ENCODE measurements around the gene CCDC54. TPM values are rescaled to one million over a fixed set of nuclear protein-coding genes. Genes with fewer than 3 reads are reported as not detected.

Gene CCDC54
- total and polyA plus RNA-seq, 2 experiments from 2014 or later, result 0.89 TPM; not detected in 1

DNA sequence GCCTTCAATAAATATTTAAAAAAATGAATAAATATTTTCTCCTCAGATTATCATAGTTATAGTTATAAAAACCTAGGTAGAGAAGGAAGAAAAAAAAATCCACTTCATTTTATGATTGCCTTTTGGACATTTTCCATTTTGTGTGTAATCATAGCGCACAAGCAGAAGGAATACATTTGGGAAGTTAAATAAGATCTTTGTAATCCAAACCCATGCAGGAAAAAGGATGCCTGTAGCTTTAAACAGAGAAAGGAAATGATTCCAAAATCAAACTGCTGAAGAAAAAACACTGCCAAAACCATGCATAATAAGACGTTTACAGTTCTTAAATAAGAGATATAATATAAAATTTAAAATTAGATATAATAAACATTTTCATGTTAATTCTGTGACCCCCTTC, 7.4 kb upstream of the CCDC54 start:
- no peak overlapping the region for H3K4me2 ChIP-seq
- H3K4me3 ChIP-seq, result no peak overlapping the region
- H4K20me1 ChIP-seq (ENCODE audit: insufficient read depth, poor library complexity, severe bottlenecking), result no peaks in the 10 kb centered on the region
- TF ChIP-seq EZH2 (IDR thresholded peaks at IDR 0.05; ENCODE audit: borderline replicate concordance) (no peak), EZH2phosphoT487 (IDR thresholded peaks at IDR 0.05; ENCODE audit: low read depth, severe bottlenecking, unreplicated experiment) (no peak)
- TF ChIP-seq, protein P1, sequence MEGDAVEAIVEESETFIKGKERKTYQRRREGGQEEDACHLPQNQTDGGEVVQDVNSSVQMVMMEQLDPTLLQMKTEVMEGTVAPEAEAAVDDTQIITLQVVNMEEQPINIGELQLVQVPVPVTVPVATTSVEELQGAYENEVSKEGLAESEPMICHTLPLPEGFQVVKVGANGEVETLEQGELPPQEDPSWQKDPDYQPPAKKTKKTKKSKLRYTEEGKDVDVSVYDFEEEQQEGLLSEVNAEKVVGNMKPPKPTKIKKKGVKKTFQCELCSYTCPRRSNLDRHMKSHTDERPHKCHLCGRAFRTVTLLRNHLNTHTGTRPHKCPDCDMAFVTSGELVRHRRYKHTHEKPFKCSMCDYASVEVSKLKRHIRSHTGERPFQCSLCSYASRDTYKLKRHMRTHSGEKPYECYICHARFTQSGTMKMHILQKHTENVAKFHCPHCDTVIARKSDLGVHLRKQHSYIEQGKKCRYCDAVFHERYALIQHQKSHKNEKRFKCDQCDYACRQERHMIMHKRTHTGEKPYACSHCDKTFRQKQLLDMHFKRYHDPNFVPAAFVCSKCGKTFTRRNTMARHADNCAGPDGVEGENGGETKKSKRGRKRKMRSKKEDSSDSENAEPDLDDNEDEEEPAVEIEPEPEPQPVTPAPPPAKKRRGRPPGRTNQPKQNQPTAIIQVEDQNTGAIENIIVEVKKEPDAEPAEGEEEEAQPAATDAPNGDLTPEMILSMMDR (IDR thresholded peaks at IDR 0.05; ENCODE audit: poor library complexity), result no peak
- no peaks in the 10 kb centered on the region for H3K9me3 ChIP-seq (ENCODE audit: low read depth)
- no peaks in the 10 kb centered on the region for H3K9me2 ChIP-seq (replicated peaks; ENCODE audit: insufficient read depth)
- H3K79me2 ChIP-seq, result no peaks in the 10 kb centered on the region
- H2AFZ ChIP-seq, result no peak overlapping the region
- H3K4me1 ChIP-seq (ENCODE audit: insufficient read depth), result no peaks in the 10 kb centered on the region
- no peak overlapping the region for H3K27ac ChIP-seq
- DNase-seq (ENCODE audit: low spot score), result no peak
- H3K27me3 ChIP-seq, result no peaks in the 10 kb centered on the region
- 70% methylated on average over 2 of the region's 2 CpGs for WGBS (ENCODE audit: low lambda C conversion rate, missing lambda C conversion rate)
- H3K36me3 ChIP-seq (replicated peaks; ENCODE audit: insufficient read depth, low read depth), result no peaks in the 10 kb centered on the region

DNA sequence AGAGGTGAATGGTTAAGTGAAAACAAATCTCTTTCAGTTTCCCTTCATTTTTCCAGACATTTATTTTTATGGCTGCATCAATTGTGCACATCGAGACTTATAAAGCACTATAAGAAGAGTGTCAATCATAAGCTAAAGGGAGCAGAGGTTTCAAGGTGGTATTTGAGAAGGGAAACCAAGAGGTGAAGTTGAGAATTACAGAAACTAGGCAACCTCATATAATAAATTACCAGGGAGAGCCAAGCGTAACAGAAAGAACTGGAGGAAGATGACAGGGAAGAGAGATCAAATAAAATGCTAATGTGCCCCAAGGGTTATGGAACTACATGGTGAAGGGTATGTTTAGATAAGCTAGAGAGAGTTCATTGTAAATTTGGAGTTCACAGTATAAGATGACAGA, 6.3 kb upstream of the CCDC54 start:
- Histone ChIP-seq H3K27me3 (no peaks in the 10 kb centered on the region), H3K27ac (no peak overlapping the region), H3K9me3 (ENCODE audit: low read depth) (no peaks in the 10 kb centered on the region), H3K4me1 (ENCODE audit: insufficient read depth) (no peaks in the 10 kb centered on the region), H3K36me3 (replicated peaks; ENCODE audit: insufficient read depth, low read depth) (no peaks in the 10 kb centered on the region), H2AFZ (no peak overlapping the region), H3K9me2 (replicated peaks; ENCODE audit: insufficient read depth) (no peaks in the 10 kb centered on the region), H3K79me2 (no peaks in the 10 kb centered on the region), H3K4me2 (no peak overlapping the region), H3K4me3 (no peak overlapping the region), H4K20me1 (ENCODE audit: insufficient read depth, poor library complexity, severe bottlenecking) (no peaks in the 10 kb centered on the region)
- no peak for TF ChIP-seq EZH2phosphoT487 (IDR thresholded peaks at IDR 0.05; ENCODE audit: low read depth, severe bottlenecking, unreplicated experiment)
- TF ChIP-seq, protein P1 (IDR thresholded peaks at IDR 0.05; ENCODE audit: poor library complexity), result no peak
- TF ChIP-seq EZH2 (IDR thresholded peaks at IDR 0.05; ENCODE audit: borderline replicate concordance), result no peak
- DNase-seq (ENCODE audit: low spot score), result no peak
- 80% methylated on average over 2 of the region's 2 CpGs for WGBS (ENCODE audit: low lambda C conversion rate, missing lambda C conversion rate)

DNA sequence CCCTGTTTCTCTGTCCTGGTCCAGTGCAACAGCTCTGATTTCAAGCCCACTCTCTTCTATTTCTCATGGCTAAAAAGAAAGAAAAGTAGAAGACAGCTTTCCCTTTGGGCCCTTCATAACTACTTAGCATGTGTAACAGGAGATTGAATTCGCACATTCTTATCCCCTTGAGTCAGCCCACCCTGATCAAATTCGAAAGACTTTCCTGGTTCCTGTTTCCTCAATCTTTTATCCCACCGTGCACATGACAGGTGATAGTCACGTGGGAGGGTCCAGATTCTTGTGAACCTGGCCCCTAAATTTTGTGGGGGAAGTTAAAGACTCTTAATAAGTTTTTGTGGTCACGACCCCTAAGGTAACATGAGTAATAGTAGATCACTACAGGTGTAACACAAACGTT, 4.7 kb upstream of the CCDC54 start:
- Histone ChIP-seq H4K20me1 (ENCODE audit: insufficient read depth, poor library complexity, severe bottlenecking) (no peaks in the 10 kb centered on the region), H2AFZ (no peak overlapping the region), H3K4me1 (ENCODE audit: insufficient read depth) (no peaks in the 10 kb centered on the region), H3K9me2 (replicated peaks; ENCODE audit: insufficient read depth) (no peaks in the 10 kb centered on the region), H3K27ac (no peak overlapping the region), H3K27me3 (no peaks in the 10 kb centered on the region), H3K79me2 (no peaks in the 10 kb centered on the region), H3K9me3 (ENCODE audit: low read depth) (no peaks in the 10 kb centered on the region), H3K4me3 (no peak overlapping the region), H3K4me2 (no peak overlapping the region), H3K36me3 (replicated peaks; ENCODE audit: insufficient read depth, low read depth) (no peaks in the 10 kb centered on the region)
- DNase-seq (ENCODE audit: low spot score), result no peak
- 81% methylated on average over 6 of the region's 6 CpGs for WGBS (ENCODE audit: low lambda C conversion rate, missing lambda C conversion rate)
- TF ChIP-seq, protein P1 (IDR thresholded peaks at IDR 0.05; ENCODE audit: poor library complexity), result no peak
- TF ChIP-seq EZH2 (IDR thresholded peaks at IDR 0.05; ENCODE audit: borderline replicate concordance), result no peak
- no peak for TF ChIP-seq EZH2phosphoT487 (IDR thresholded peaks at IDR 0.05; ENCODE audit: low read depth, severe bottlenecking, unreplicated experiment)

DNA sequence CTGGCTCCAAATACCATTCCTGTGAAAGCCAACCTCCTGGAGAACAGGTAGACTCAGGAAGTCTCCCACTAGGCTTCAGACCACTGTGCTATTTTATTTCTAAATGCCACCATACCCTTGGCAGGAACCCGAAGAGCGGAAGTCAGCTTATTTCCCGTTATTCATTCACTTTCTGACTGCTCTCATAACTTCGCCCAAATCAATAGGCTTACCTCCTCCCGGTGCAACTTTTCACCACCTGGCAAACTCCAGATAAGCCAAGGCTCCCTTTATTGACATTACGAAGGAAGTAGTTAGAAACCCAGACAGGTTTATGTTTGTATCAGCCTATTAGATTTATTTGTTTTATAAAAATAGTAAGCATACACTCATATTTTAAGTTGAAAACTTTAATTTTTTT, 3.3 kb upstream of the CCDC54 start:
- no peaks in the 10 kb centered on the region for H3K4me1 ChIP-seq (ENCODE audit: insufficient read depth)
- H4K20me1 ChIP-seq (ENCODE audit: insufficient read depth, poor library complexity, severe bottlenecking), result no peaks in the 10 kb centered on the region
- no peaks in the 10 kb centered on the region for H3K27me3 ChIP-seq
- H3K36me3 ChIP-seq (replicated peaks; ENCODE audit: insufficient read depth, low read depth), result no peaks in the 10 kb centered on the region
- no peaks in the 10 kb centered on the region for H3K79me2 ChIP-seq
- no peaks in the 10 kb centered on the region for H3K9me3 ChIP-seq (ENCODE audit: low read depth)
- H3K9me2 ChIP-seq (replicated peaks; ENCODE audit: insufficient read depth), result no peaks in the 10 kb centered on the region
- no peak overlapping the region for H3K27ac ChIP-seq
- H3K4me2 ChIP-seq, result no peak overlapping the region
- TF ChIP-seq EZH2phosphoT487 (IDR thresholded peaks at IDR 0.05; ENCODE audit: low read depth, severe bottlenecking, unreplicated experiment), result no peak
- H3K4me3 ChIP-seq, result no peak overlapping the region
- no peak overlapping the region for H2AFZ ChIP-seq
- no peak for DNase-seq (ENCODE audit: low spot score)
- WGBS (ENCODE audit: low lambda C conversion rate, missing lambda C conversion rate), result 80% methylated on average over 6 of the region's 6 CpGs

All from hepatocyte (in vitro differentiated cells).